Measurements from ENCODE around the gene UQCR10. TPM values are rescaled to one million over a fixed set of nuclear protein-coding genes. Genes with fewer than 3 reads are reported as not detected.

Gene UQCR10
- total and polyA plus RNA-seq, 9 of the 15 experiments (the other 6 are each of a cell fraction or from before 2014, with no cell fraction given), result 128 to 903 (median 163) TPM

DNA sequence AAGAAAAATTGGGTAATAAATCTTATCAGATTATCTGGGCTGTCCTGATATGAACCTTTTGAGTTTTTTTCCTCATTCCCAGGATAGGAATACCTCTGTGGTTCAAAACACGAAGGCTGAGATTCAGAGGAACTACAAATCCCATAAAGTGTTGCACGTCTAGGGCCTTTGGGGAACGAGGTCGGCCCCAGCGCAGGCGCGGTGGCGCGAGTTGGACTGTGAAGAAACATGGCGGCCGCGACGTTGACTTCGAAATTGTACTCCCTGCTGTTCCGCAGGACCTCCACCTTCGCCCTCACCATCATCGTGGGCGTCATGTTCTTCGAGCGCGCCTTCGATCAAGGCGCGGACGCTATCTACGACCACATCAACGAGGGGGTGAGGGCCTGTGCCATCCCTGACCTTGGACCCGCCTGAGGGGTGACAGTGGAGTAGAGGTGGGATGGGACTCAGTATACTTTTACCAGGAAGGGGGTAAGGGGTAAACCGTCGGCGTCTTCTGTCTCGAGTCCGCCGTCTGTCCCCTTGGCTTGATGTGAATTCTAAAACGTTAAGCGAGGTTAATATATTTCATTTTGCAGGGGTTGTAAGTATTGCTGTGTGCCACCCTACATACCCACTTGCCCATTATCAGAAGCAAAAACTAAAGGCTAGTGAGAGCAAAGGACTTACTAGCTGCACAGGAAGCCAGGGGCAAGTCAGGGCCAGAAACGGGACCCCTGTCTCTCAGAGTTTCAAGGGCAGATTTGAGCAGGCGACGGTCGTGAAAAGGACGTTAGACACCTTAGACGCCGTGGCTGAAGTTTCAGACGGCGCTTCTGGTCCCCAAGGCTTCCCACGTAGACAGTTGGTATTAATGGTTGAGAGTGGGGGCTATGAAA, at the start of gene UQCR10 (continued):
- TF ChIP-seq SREBF1 (IDR thresholded peaks at IDR 0.05; ENCODE audit: borderline replicate concordance, low read depth, low read length) (no peak), ZNF134 (CRISPR knock-in tag; conservative IDR thresholded peaks at IDR 0.05) (no peak), LCOR (CRISPR knock-in tag; IDR thresholded peaks at IDR 0.05) (no peak), SMARCC2 (IDR thresholded peaks at IDR 0.05; ENCODE audit: low read depth) (no peak), ZFP1 (CRISPR knock-in tag; IDR thresholded peaks at IDR 0.05) (no peak), BRD4 (IDR thresholded peaks at IDR 0.05) (peak; percentile 74; the same call in 1 of the 2 replicates), PTTG1 (tag; IDR thresholded peaks at IDR 0.05; ENCODE audit: low read depth) (no peak), BACH1 (tag; IDR thresholded peaks at IDR 0.05) (peak; percentile 65; the same call in 1 of the 2 replicates), POLR2B (IDR thresholded peaks at IDR 0.05; ENCODE audit: low read depth, partially characterized antibody) (peak; percentile 78), ZFX (CRISPR knock-in tag; IDR thresholded peaks at IDR 0.05) (peak; percentile 53), POU5F1 (IDR thresholded peaks at IDR 0.05; ENCODE audit: borderline replicate concordance, low read depth, low read length, partially characterized antibody) (no peak), BRD9 (IDR thresholded peaks at IDR 0.05; ENCODE audit: low read depth, partially characterized antibody) (no peak), POLR2G (IDR thresholded peaks at IDR 0.05; ENCODE audit: low read depth, low read length) (peak; percentile 71; the same call in 1 of the 2 replicates), KAT7 (CRISPR knock-in tag; IDR thresholded peaks at IDR 0.05; ENCODE audit: borderline replicate concordance) (peak; percentile 44; the same call in 1 of the 2 replicates), TAF9B (IDR thresholded peaks at IDR 0.05; ENCODE audit: partially characterized antibody) (peak; percentile 91), CXXC5 (CRISPR knock-in tag; IDR thresholded peaks at IDR 0.05) (no peak), ZNF695 (CRISPR knock-in tag; IDR thresholded peaks at IDR 0.05) (no peak), SAP30 (IDR thresholded peaks at IDR 0.05; ENCODE audit: borderline replicate concordance, insufficient read depth, low read depth, low read length, poor library complexity, severe bottlenecking) (peak; percentile 17), ZNF239 (CRISPR knock-in tag; IDR thresholded peaks at IDR 0.05) (no peak), SP1 (CRISPR knock-in tag; IDR thresholded peaks at IDR 0.05) (no peak; the same call in 1 of the 2 replicates)
- TF ChIP-seq, protein P1, sequence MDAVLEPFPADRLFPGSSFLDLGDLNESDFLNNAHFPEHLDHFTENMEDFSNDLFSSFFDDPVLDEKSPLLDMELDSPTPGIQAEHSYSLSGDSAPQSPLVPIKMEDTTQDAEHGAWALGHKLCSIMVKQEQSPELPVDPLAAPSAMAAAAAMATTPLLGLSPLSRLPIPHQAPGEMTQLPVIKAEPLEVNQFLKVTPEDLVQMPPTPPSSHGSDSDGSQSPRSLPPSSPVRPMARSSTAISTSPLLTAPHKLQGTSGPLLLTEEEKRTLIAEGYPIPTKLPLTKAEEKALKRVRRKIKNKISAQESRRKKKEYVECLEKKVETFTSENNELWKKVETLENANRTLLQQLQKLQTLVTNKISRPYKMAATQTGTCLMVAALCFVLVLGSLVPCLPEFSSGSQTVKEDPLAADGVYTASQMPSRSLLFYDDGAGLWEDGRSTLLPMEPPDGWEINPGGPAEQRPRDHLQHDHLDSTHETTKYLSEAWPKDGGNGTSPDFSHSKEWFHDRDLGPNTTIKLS (IDR thresholded peaks at IDR 0.05; ENCODE audit: borderline replicate concordance, low read depth), result peak; percentile 51; the same call in 1 of the 2 replicates
- TF ChIP-seq, protein P2, sequence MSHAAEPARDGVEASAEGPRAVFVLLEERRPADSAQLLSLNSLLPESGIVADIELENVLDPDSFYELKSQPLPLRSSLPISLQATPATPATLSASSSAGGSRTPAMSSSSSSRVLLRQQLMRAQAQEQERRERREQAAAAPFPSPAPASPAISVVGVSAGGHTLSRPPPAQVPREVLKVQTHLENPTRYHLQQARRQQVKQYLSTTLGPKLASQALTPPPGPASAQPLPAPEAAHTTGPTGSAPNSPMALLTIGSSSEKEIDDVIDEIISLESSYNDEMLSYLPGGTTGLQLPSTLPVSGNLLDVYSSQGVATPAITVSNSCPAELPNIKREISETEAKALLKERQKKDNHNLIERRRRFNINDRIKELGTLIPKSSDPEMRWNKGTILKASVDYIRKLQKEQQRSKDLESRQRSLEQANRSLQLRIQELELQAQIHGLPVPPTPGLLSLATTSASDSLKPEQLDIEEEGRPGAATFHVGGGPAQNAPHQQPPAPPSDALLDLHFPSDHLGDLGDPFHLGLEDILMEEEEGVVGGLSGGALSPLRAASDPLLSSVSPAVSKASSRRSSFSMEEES (CRISPR knock-in tag; IDR thresholded peaks at IDR 0.05), result no peak
- TF ChIP-seq, protein P3, sequence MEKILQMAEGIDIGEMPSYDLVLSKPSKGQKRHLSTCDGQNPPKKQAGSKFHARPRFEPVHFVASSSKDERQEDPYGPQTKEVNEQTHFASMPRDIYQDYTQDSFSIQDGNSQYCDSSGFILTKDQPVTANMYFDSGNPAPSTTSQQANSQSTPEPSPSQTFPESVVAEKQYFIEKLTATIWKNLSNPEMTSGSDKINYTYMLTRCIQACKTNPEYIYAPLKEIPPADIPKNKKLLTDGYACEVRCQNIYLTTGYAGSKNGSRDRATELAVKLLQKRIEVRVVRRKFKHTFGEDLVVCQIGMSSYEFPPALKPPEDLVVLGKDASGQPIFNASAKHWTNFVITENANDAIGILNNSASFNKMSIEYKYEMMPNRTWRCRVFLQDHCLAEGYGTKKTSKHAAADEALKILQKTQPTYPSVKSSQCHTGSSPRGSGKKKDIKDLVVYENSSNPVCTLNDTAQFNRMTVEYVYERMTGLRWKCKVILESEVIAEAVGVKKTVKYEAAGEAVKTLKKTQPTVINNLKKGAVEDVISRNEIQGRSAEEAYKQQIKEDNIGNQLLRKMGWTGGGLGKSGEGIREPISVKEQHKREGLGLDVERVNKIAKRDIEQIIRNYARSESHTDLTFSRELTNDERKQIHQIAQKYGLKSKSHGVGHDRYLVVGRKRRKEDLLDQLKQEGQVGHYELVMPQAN (IDR thresholded peaks at IDR 0.05; ENCODE audit: borderline replicate concordance), result no peak
